Esophagus squamous epithelium (tissue), 5 donors: Measurements from ENCODE around the gene ENTPD3. TPM values are rescaled to one million over a fixed set of nuclear protein-coding genes. Genes with fewer than 3 reads are reported as not detected.

ENCODE experiments used
- DNase-seq: peaks from one replicate; lab custom pipeline; 2025; lab: John Stamatoyannopoulos, UW
- H3K27ac ChIP-seq, 4 donors: fragments of 200-600 bp; sonication (generic); one replicate each; pipeline ENCODE4 v1.5.1; 2016 to 2019; ENCODE audit warnings: mild to moderate bottlenecking in 1 of 4
- H3K27me3 ChIP-seq, 4 donors: fragments of 200-600 bp; sonication (generic); 1 replicate in 3 of 4; 2 replicates in 1 of 4; pipeline versions ENCODE4 v1.5.1 to v1.6.0; 2017 to 2021; ENCODE audit warnings: antibody characterized with exemption in 1 of 4
- H3K36me3 ChIP-seq, 3 donors: fragments of 200-600 bp; sonication (generic); one replicate each; pipeline ENCODE4 v1.5.1; 2016 to 2019
- H3K4me1 ChIP-seq, 3 donors: fragments of 200-600 bp; sonication (generic); one replicate each; pipeline ENCODE4 v1.5.1; 2017 to 2019
- H3K4me3 ChIP-seq, 4 donors: fragments of 200-600 bp; sonication (generic); 1 replicate in 3 of 4; 2 replicates in 1 of 4; pipeline ENCODE4 v1.5.1; 2016 to 2019; ENCODE audit warnings: mild to moderate bottlenecking in 2 of 4, moderate library complexity in 1 of 4
- H3K9me3 ChIP-seq, 3 donors: fragments of 200-600 bp; sonication (generic); one replicate each; pipeline ENCODE4 v1.5.1; 2016 to 2019
- CTCF ChIP-seq, 6 experiments: fragments of 450-650 bp in 4 of 6; fragments of 200-600 bp in 2 of 6; sonication (generic) in 2 of 6; IDR thresholded peaks; one replicate each; pipeline ENCODE4 v1.5.1; 2016 to 2019; ENCODE audit warnings: antibody characterized with exemption in 6 of 6, mild to moderate bottlenecking in 4 of 6, moderate library complexity in 4 of 6
- POLR2A ChIP-seq, 4 donors: fragments of 450-650 bp; IDR thresholded peaks; one replicate each; pipeline ENCODE4 v1.6.1; 2017; ENCODE audit warnings: antibody characterized with exemption in 4 of 4, mild to moderate bottlenecking in 4 of 4, moderate library complexity in 3 of 4
- WGBS, 2 donors: methylation state at CpG; one replicate each; pipeline ENCODE4 v1.1.5; 2018; 5-methylcytosine and 5-hydroxymethylcytosine counted together
- intact Hi-C: fragments of 100-400 bp; cut with DNase I; formaldehyde crosslinking; loops from one replicate; pipeline ENCODE4 v1.15.0; 2022
- total RNA-seq, 4 donors: library from RNA; depleted of rRNA; stranded (reverse); fragments of >200 nt; gene quantifications; one replicate each; pipeline ENCODE4 v1.1.0, GENCODE V29; 2016
- donor health status: DM: yes; HTN: yes; CAD: no.

The ENTPD3 gene
- total RNA-seq, 4 donors from 2014 or later: 9.1 to 11.6 (median 9.7) TPM

GRCh38 chr3:40463579-40463978 is 76.6 kb downstream of the ENTPD3 start:
- TF ChIP-seq CTCF (IDR thresholded peaks at IDR 0.05): no peak
- no peak for TF ChIP-seq POLR2A (IDR thresholded peaks at IDR 0.05)
- no peak for DNase-seq
- H3K9me3 ChIP-seq: no peaks in the 10 kb centered on the region
- no peaks in the 10 kb centered on the region for H3K27me3 ChIP-seq
- intact Hi-C loops: no loop called here
- H3K27ac ChIP-seq: no peak overlapping the region
- H3K4me1 ChIP-seq: peaks cover 9 to 26% (median 16%) of the 10 kb centered on the region in 3 donors
- no peak overlapping the region for H3K4me3 ChIP-seq
- WGBS, 2 donors: 95 to 100% methylated on average over 2 of the region's 2 CpGs
- H3K36me3 ChIP-seq: peaks cover 12 to 80% (median 42%) of the 10 kb centered on the region in 3 donors

- Histone ChIP-seq H3K27me3 (no peaks in the 10 kb centered on the region), H3K27ac (no peak overlapping the region), H3K4me1 (peaks cover 5 to 17% (median 9%) of the 10 kb centered on the region in 3 donors), H3K9me3 (no peaks in the 10 kb centered on the region), H3K4me3 (no peak overlapping the region), H3K36me3 (peaks cover 5 to 71% (median 34%) of the 10 kb centered on the region in 3 donors)
- TF ChIP-seq CTCF (IDR thresholded peaks at IDR 0.05): no peak
- no peak for TF ChIP-seq POLR2A (IDR thresholded peaks at IDR 0.05)
- 63 to 75% methylated on average over 8 of the region's 9 CpGs for WGBS, 2 donors
- intact Hi-C loops: no loop called here
- no peak for DNase-seq
Measured at GRCh38 chr3:40464339-40465110, 77.5 kb downstream of the ENTPD3 start.

DNA sequence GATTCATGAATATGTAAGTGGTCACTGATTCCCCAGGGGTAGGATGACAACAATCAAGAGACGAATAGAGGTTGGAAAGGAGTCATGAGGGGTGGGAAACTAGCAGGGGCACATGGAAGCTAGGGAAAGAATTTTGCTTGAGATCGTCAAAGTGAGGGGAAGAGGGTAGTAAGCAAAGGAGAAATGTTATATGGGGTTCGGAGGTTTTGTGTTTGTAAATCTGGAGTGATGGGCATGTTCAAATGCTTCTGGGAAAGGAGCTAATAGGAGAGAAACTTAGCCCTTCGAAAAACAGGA is 78.1 kb downstream of the ENTPD3 start:
- Histone ChIP-seq H3K27me3 (no peaks in the 10 kb centered on the region), H3K27ac (no peak overlapping the region), H3K9me3 (no peaks in the 10 kb centered on the region), H3K4me1 (peaks cover 2 to 11% (median 6%) of the 10 kb centered on the region in 3 donors), H3K36me3 (peaks cover 5 to 65% (median 34%) of the 10 kb centered on the region in 3 donors), H3K4me3 (no peak overlapping the region)
- TF ChIP-seq CTCF (IDR thresholded peaks at IDR 0.05) (no peak), POLR2A (IDR thresholded peaks at IDR 0.05) (no peak)
- intact Hi-C loops: no loop called here
- 75 to 76% methylated on average over 4 of the region's 4 CpGs for WGBS, 2 donors
- DNase-seq: no peak

GRCh38 chr3:40465456-40465855 is 78.5 kb downstream of the ENTPD3 start:
- H3K27ac ChIP-seq: no peak overlapping the region
- no peak overlapping the region for H3K4me3 ChIP-seq
- intact Hi-C loops: no loop called here
- TF ChIP-seq CTCF (IDR thresholded peaks at IDR 0.05) (no peak), POLR2A (IDR thresholded peaks at IDR 0.05) (no peak)
- peaks cover 0 to 7% (median 4%) of the 10 kb centered on the region in 3 donors for H3K4me1 ChIP-seq
- DNase-seq: no peak
- no peaks in the 10 kb centered on the region for H3K9me3 ChIP-seq
- H3K36me3 ChIP-seq: peaks cover 5 to 61% (median 32%) of the 10 kb centered on the region in 3 donors
- WGBS, 2 donors: 71 to 79% methylated on average over 2 of the region's 2 CpGs
- no peaks in the 10 kb centered on the region for H3K27me3 ChIP-seq

DNA sequence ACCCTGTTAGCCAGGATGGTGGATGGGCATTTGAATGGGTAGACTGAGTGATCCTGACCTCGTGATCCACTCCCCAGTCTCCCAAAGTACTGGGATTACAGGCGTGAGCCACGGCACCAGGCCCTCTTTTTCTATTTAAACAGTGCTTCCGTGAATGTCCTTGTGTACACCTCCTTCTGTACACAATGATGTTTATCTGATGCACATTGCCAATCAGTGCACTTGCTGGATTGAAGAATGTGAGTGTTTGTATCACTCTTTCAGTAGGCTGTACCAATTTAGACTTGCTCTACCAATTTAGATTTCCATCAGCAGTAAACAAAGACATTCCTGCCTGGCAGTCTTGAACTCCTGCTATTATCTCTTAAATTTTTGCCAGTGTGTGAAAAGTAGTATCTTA is 81.0 kb downstream of the ENTPD3 start:
- 82 to 88% methylated on average over 1 to 4 of the region's 4 CpGs for WGBS, 2 donors
- intact Hi-C loops: no loop called here
- TF ChIP-seq CTCF (IDR thresholded peaks at IDR 0.05): no peak
- TF ChIP-seq POLR2A (IDR thresholded peaks at IDR 0.05): no peak

More for the DNA sequence above, 81.0 kb downstream of the ENTPD3 start:
- Histone ChIP-seq H3K27ac (no peak overlapping the region), H3K27me3 (no peaks in the 10 kb centered on the region), H3K36me3 (peaks cover 5 to 36% (median 11%) of the 10 kb centered on the region in 3 donors), H3K9me3 (no peaks in the 10 kb centered on the region), H3K4me3 (no peak overlapping the region), H3K4me1 (no peaks in the 10 kb centered on the region)
- DNase-seq: no peak
